Measurements from ENCODE around the gene ARID2.

DNA sequence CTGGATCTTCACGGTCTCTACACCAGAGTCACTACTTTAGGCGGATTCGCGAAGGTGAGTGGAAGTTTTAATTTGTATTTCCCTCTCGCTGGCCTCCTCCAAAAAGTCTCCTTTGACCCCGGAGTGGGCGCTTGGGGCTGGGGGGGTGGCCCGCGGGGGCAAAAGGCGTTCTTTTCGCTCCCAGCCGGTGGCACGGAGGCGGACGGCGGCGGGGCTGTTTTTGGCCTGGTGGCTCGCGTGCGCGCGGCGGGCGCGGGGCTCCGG lies 510 bp downstream of the ARID2 start:
- TF ChIP-seq POLR2A (IDR thresholded peaks at IDR 0.05), result no peak
- TF ChIP-seq, protein P1, sequence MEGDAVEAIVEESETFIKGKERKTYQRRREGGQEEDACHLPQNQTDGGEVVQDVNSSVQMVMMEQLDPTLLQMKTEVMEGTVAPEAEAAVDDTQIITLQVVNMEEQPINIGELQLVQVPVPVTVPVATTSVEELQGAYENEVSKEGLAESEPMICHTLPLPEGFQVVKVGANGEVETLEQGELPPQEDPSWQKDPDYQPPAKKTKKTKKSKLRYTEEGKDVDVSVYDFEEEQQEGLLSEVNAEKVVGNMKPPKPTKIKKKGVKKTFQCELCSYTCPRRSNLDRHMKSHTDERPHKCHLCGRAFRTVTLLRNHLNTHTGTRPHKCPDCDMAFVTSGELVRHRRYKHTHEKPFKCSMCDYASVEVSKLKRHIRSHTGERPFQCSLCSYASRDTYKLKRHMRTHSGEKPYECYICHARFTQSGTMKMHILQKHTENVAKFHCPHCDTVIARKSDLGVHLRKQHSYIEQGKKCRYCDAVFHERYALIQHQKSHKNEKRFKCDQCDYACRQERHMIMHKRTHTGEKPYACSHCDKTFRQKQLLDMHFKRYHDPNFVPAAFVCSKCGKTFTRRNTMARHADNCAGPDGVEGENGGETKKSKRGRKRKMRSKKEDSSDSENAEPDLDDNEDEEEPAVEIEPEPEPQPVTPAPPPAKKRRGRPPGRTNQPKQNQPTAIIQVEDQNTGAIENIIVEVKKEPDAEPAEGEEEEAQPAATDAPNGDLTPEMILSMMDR (IDR thresholded peaks at IDR 0.05), result no peak
- no peak for TF ChIP-seq EP300 (IDR thresholded peaks at IDR 0.05; ENCODE audit: low read depth)

Data from transverse colon (tissue), 3 donors.